ENCODE data around the gene EIF4E3.

Gene EIF4E3

DNA sequence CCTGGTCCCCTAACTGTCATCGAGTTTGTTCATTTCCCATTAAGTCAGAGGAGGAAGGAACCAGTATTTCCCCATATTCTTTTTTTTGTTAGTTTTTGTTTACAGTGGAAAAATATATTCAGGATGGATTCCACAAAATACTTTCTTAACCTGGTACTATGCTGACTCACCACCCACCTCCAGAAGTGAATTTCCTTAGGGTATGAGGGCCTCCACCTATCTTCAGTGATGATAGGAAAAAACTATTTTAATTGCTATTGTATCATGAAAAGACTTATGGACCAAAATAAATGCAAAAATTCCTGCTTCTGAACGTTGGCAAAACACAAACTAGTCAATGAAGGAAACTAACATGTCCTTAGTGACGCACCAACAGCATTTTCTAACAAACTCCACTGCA lies 77.5 kb downstream of the EIF4E3 start:
- TF ChIP-seq, protein P1, sequence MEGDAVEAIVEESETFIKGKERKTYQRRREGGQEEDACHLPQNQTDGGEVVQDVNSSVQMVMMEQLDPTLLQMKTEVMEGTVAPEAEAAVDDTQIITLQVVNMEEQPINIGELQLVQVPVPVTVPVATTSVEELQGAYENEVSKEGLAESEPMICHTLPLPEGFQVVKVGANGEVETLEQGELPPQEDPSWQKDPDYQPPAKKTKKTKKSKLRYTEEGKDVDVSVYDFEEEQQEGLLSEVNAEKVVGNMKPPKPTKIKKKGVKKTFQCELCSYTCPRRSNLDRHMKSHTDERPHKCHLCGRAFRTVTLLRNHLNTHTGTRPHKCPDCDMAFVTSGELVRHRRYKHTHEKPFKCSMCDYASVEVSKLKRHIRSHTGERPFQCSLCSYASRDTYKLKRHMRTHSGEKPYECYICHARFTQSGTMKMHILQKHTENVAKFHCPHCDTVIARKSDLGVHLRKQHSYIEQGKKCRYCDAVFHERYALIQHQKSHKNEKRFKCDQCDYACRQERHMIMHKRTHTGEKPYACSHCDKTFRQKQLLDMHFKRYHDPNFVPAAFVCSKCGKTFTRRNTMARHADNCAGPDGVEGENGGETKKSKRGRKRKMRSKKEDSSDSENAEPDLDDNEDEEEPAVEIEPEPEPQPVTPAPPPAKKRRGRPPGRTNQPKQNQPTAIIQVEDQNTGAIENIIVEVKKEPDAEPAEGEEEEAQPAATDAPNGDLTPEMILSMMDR (IDR thresholded peaks at IDR 0.05) = no peak

DNA sequence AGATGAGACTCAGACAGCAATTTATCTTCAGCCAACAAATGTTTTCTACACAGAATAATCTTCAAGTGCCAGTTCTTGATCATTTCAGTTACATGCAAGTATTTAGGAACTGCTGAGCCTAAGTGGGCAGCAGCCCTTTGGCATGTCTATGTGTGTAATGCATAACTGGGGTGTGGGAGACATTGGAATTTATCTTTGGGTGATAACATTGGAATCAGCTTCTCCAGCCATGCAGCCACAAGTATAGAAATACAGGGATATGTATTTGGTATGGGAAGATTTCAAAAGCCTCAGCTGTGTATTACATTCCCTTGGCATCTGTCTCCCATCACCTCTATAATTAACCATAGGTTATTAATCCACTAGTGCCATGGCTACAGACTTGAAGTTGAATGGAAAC lies 78.2 kb downstream of the EIF4E3 start:
- TF ChIP-seq, protein P1 (IDR thresholded peaks at IDR 0.05) = no peak

DNA sequence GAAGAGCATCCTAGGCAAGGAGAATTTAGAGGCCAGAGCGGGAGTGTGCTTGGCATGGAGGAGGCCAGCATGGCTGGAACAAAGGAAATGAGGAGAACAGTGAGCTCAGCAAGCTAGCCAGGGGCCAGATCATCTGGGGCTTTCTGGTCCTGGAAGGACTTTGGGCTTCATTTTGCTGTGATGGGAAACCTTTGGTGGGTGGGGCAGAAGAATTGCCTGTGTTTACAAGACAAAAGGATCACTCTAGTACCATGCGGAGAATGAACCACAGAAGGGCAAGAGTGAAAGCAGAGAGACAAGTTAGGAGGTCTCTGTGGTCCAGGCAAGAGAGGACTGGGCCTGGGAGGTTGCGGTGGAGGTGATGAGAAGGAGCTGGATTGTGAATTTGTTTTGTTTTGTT lies 80.1 kb downstream of the EIF4E3 start:
- TF ChIP-seq, protein P1 (IDR thresholded peaks at IDR 0.05) = no peak

DNA sequence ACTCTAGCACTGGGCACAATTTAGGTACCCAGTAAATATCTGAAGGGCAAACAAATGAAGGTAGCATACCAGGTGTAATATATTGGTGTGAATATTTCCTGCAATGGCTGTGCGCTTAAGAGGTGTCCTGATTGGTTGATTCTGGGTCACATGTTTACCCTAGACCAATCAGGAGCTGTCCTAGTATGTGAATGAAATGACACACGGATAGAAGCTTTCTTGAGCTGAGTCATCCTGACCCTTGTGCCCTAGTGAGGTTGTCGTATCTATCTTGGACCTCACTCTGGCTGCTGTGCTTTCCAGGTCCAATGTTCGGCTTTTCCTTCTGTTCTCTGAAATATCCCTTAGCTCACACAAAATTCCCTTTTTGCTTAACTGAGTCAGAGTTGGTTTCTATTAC lies 83.5 kb downstream of the EIF4E3 start:
- TF ChIP-seq, protein P1 (IDR thresholded peaks at IDR 0.05) = no peak

DNA sequence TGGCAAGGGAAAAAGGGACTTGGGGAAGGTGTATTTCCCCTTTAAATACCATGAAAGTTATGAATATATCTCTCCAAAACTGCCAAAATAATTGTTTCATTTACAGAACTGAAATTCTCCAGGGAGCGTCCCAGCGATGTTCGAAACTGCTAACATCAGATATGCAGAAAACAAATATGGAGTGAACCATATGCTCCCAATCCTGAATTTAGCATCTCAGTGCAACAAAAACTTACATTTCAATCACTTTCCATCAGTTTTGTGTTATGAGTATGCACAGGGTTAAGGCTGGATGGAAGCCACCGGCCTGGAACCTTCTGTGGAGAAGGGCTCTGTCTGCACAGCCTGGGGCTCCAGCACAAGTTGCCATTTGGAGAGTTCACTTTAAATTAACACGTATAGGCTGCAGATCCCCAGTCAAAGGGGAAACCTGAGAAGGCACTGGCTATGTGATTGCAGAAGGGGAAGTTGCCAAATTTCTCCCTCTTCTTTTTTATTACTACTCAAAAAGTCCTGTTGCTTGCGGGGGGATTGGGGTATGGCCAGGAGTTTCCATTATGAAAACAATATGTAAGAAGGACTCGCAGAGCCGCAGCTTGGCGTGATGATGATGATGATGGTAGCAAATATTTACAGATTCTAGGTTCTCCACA lies 84.7 kb downstream of the EIF4E3 start:
- TF ChIP-seq, protein P1 (IDR thresholded peaks at IDR 0.05) = no peak

DNA sequence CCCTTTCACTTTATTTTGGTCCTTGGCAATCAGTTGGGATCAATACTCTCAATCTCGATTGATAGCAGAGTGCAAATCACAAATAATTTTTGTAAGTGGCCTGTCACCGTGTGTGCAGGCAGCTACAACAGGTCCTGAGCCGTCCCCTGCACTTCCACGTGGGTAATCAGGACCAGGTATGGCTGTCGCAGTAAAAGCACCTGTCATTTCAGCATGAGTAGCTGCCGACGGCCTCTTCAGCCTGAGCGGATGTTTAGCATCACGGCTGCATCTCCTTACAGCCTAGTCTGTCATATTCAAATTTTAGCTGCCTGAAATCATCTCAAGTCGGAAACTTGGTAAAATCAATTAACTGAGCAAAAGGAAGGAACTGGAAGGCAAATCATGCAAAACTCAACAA lies 88.7 kb downstream of the EIF4E3 start:
- TF ChIP-seq, protein P1 (IDR thresholded peaks at IDR 0.05) = no peak

DNA sequence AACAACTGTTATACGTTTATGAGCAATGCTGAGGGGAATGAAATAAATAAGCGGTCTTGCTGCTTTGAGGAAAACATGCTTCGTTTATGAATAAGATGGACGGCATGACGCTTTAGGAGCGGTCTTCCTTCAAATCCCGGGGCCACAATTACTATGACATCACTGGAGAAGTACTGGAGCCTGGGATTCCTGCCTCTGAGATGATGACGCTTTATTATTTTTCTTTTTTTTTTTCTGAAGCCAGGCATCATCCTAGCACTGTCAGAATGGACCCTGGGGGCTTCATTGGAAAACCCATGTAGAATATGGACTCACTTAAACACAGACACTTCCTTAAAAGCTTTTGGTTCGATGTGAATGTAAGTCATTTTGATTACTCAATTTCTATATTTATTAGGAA lies 89.2 kb downstream of the EIF4E3 start:
- TF ChIP-seq, protein P1 (IDR thresholded peaks at IDR 0.05) = no peak

DNA sequence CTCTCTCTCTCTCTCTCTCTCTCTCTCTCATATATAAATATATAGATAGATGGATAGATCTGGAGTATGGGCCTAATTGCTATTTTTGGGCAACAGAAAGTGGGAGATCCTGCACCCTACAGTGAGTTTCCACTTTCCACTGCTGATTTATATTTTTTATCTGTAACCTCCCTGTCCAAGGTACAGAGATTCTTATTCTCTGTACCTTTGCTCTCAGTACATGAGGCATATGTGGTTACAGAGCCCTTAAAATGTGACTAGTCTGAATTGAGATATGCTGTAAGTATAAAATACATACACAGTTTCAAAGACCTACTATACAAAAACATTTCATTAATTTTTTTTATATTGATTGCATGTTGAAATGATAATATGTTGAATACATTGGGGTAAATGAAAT lies 90.5 kb downstream of the EIF4E3 start:
- TF ChIP-seq, protein P1 (IDR thresholded peaks at IDR 0.05) = no peak

Measured in LNCAP (cell line).